ENCODE results near the gene CNTNAP2. TPM values are rescaled to one million over a fixed set of nuclear protein-coding genes. Genes with fewer than 3 reads are reported as not detected.

Gene CNTNAP2
- total and polyA plus RNA-seq, 2 of the 13 experiments (the other 11 are each of a cell fraction or from before 2014, with no cell fraction given), result 0.40 to 0.42 TPM

- Histone ChIP-seq H3K9me3 (ENCODE audit: low read length) (peaks cover 38% of the 10 kb centered on the region), H2AFZ (ENCODE audit: low read length) (no peak overlapping the region), H3K4me1 (ENCODE audit: insufficient read depth, low read length) (no peaks in the 10 kb centered on the region), H3K9ac (ENCODE audit: insufficient read depth, low read depth, low read length) (no peak overlapping the region), H3K79me2 (ENCODE audit: insufficient read depth, low read length) (no peaks in the 10 kb centered on the region), H3K27me3 (ENCODE audit: control insufficient read depth in 1 of 2, insufficient read depth in 2 of 2, low read length in 2 of 2) (no peaks in the 10 kb centered on the region), H3K27ac (ENCODE audit: extremely low read length, insufficient read depth, low read length) (no peak overlapping the region), H3K36me3 (replicated peaks in 1 of 2; ENCODE audit: control insufficient read depth in 1 of 2, insufficient read depth in 2 of 2, low read length in 2 of 2) (no peaks in the 10 kb centered on the region), H3K4me3 (replicated peaks in 1 of 3; ENCODE audit: insufficient read depth in 1 of 3, low read depth in 2 of 3, low read length in 3 of 3) (no peak overlapping the region), H3K4me2 (ENCODE audit: low read depth, low read length) (no peak overlapping the region), H4K20me1 (ENCODE audit: insufficient read depth, low read length) (no peaks in the 10 kb centered on the region)
- in situ Hi-C loops (cut with HindIII; ENCODE audit: extremely low pct_ligation_motif_present, low pct_unique_long_range_greater_than_20kb) (no loop called here), intact Hi-C loops (cut with micrococcal nuclease; ENCODE audit: unreplicated experiment) (no loop called here)
- DNase-seq (ENCODE audit: low spot score) (no peak), FAIRE-seq (no peak), ATAC-seq (no peak)
- ChIA-PET POLR2A (no interaction called here), CTCF (ENCODE audit: low intra/inter-chr PET ratio, low total read pairs) (no interaction called here)
- 36% methylated on average over 1 of the region's 1 CpG for WGBS (ENCODE audit: low lambda C conversion rate)
- BruUV-seq (replicated peaks), result no TSS peak
- TF ChIP-seq MED8 (CRISPR knock-in tag; IDR thresholded peaks at IDR 0.05; ENCODE audit: insufficient replicate concordance), result no peak
- no peak for TF ChIP-seq MATR3 (CRISPR knock-in tag; IDR thresholded peaks at IDR 0.05)
- no peak for TF ChIP-seq ZBED4 (CRISPR knock-in tag; IDR thresholded peaks at IDR 0.05; ENCODE audit: borderline replicate concordance)
- no peak for TF ChIP-seq BHLHE40 (IDR thresholded peaks at IDR 0.05; ENCODE audit: low read length)
- no peak for TF ChIP-seq SPEN (CRISPR knock-in tag; IDR thresholded peaks at IDR 0.05; ENCODE audit: low read depth)
- TF ChIP-seq ZNF577 (CRISPR knock-in tag; IDR thresholded peaks at IDR 0.05; ENCODE audit: borderline replicate concordance, low read depth), result no peak
- TF ChIP-seq RORA (CRISPR knock-in tag; IDR thresholded peaks at IDR 0.05), result no peak
- no peak for TF ChIP-seq RBAK (CRISPR knock-in tag; IDR thresholded peaks at IDR 0.05)
- no peak for TF ChIP-seq DNMT3B (CRISPR knock-in tag; conservative IDR thresholded peaks at IDR 0.05)
- no peak for TF ChIP-seq NFE2L1 (CRISPR knock-in tag; IDR thresholded peaks at IDR 0.05; ENCODE audit: borderline replicate concordance)
- TF ChIP-seq ATAD3A (CRISPR knock-in tag; IDR thresholded peaks at IDR 0.05), result no peak
- no peak for TF ChIP-seq ZNF724P (CRISPR knock-in tag; IDR thresholded peaks at IDR 0.05; ENCODE audit: borderline replicate concordance)
- TF ChIP-seq CEBPZ (IDR thresholded peaks at IDR 0.05; ENCODE audit: low read length), result no peak
- no peak for TF ChIP-seq CBFB (CRISPR knock-in tag; IDR thresholded peaks at IDR 0.05)
- no peak for TF ChIP-seq ATF2 (CRISPR knock-in tag; IDR thresholded peaks at IDR 0.05)
- no peak for TF ChIP-seq ZSCAN5A (CRISPR knock-in tag; IDR thresholded peaks at IDR 0.05; ENCODE audit: borderline replicate concordance)
- TF ChIP-seq RAD21 (CRISPR knock-in tag; IDR thresholded peaks at IDR 0.05), result no peak
Observed at GRCh38 chr7:146387140-146387539, 270.5 kb downstream of the CNTNAP2 start.
